Loucy (cell line): ENCODE measurements around the gene CSH1.

Experiments
- EZH2phosphoT487 ChIP-seq: fragments of 200-600 bp; IDR thresholded peaks from 2 replicates; pipeline ENCODE4 v1.6.1; 2018; ENCODE audit warnings: antibody characterized with exemption, mild to moderate bottlenecking, moderate library complexity, borderline replicate concordance
- TF ChIP-seq, protein P1 (sequence below): fragments of 200-600 bp; sonication (generic); conservative IDR thresholded peaks from 2 replicates; pipeline ENCODE4 v1.5.1; 2014; ENCODE audit warnings: mild to moderate bottlenecking, antibody characterized with exemption, low read length

DNA sequence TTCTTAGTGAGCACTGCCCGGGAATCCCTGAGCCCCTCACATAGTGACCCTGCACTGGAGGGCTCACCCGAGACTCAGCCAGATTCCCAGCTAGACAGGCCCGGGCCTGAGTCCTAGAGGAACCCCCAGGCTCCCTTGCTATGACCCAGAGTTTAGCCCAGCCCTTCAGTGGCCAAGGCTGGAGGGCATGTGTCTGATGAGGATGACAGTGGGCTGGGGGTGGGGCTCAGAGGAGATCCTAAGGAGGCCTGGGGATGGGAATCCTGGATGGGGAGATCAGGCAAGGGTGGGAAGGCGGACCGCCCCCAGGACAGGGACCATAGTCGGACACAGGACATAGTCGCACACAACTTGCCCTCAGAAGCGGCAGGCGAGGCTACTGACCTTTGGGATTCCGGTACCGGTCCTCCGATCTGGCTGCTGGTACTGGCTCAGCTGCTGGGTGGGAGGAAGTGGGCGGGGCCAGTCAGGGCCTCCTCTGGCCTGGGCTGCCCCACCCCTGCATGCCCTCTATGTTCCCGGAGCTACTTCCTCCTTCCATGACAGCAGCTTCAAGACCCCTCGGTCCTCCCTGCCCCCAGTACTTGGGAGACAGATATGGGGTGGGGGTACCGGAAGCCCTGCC lies 34.7 kb upstream of the CSH1 start:
- TF ChIP-seq, protein P1, sequence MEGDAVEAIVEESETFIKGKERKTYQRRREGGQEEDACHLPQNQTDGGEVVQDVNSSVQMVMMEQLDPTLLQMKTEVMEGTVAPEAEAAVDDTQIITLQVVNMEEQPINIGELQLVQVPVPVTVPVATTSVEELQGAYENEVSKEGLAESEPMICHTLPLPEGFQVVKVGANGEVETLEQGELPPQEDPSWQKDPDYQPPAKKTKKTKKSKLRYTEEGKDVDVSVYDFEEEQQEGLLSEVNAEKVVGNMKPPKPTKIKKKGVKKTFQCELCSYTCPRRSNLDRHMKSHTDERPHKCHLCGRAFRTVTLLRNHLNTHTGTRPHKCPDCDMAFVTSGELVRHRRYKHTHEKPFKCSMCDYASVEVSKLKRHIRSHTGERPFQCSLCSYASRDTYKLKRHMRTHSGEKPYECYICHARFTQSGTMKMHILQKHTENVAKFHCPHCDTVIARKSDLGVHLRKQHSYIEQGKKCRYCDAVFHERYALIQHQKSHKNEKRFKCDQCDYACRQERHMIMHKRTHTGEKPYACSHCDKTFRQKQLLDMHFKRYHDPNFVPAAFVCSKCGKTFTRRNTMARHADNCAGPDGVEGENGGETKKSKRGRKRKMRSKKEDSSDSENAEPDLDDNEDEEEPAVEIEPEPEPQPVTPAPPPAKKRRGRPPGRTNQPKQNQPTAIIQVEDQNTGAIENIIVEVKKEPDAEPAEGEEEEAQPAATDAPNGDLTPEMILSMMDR, result no peak
- TF ChIP-seq EZH2phosphoT487, result no peak
